T-helper 1 cell treated with Interleukin-12 subunit alpha and Interleukin-12 subunit beta and Interleukin-4 antibody, amounts not matched to agents 30 μg/mL and 1 μg/mL, for 36 hours (primary cell): ENCODE measurements around the gene CD52.
"Not testable (repeated sequence)": the region's sequence is repeated elsewhere in the genome, so short reads cannot be mapped to it uniquely, and the experiment has no call there.

ENCODE experiments used
- H3K27ac Mint-ChIP-seq: one replicate; pipeline ENCODE4 v1.8.0; 2021; ENCODE audit warnings: mild to moderate bottlenecking, mixed read lengths
- H3K27me3 Mint-ChIP-seq: one replicate; pipeline ENCODE4 v1.8.0; 2021; ENCODE audit warnings: low read depth, mixed read lengths
- H3K36me3 Mint-ChIP-seq: one replicate; pipeline ENCODE4 v1.8.0; 2021; ENCODE audit warnings: low read depth, mixed read lengths
- H3K4me1 Mint-ChIP-seq: one replicate; pipeline ENCODE4 v1.8.0; 2021; ENCODE audit warnings: low read depth, mixed read lengths
- H3K4me3 Mint-ChIP-seq: one replicate; pipeline ENCODE4 v1.8.0; 2021; ENCODE audit warnings: mild to moderate bottlenecking, moderate library complexity, mixed read lengths
- H3K9me3 Mint-ChIP-seq: one replicate; pipeline ENCODE4 v1.8.0; 2021; ENCODE audit warnings: mixed read lengths

CD52 gene

DNA sequence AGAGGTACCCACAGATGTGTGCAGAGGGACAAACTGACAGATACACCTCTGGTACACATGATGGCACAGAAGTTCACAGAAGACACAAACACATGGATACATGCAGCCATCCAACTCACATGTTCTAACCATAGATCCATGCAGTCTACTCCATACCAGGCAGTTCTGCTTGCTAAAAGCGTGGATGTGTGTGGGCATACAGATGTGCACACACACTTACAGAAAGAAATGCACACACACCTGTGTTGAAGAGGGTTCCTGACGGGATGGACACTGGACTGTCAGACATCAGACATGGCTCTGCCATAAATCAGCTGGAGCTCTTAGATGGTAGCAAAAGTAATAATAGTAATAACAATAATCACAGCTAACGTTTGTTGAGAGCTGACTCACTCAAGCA, 6.8 kb downstream of the CD52 start:
- Mint-ChIP-seq H3K27ac (no peak overlapping the region), H3K36me3 (peaks cover 34% of the 10 kb centered on the region), H3K9me3 (no peaks in the 10 kb centered on the region), H3K4me3 (no peak overlapping the region), H3K27me3 (no peaks in the 10 kb centered on the region), H3K4me1 (peaks cover 19% of the 10 kb centered on the region)

DNA sequence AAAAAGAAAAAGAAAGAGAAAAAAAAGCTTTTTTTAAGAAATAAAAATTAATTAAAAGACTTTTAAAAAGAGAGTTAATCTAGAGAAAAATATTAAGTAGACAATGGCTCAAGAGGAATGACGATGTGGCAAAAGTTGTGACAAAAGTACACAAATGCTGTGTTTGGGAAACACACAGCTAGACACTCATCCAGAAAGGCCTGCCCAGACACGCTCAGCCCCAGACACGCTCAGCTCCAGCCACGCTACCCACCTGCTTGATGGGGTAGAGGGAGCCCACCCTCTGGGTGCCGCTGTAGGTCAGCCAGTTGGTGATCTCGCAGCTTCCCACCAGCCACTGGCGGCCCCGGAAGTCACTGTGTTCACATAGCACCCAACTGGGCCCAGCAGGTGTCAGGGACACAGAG, 10.2 kb downstream of the CD52 start:
- peaks cover 9% of the 10 kb centered on the region for H3K27me3 Mint-ChIP-seq
- H3K4me1 Mint-ChIP-seq: peaks cover 3% of the 10 kb centered on the region
- peaks cover 12% of the 10 kb centered on the region for H3K36me3 Mint-ChIP-seq
- H3K9me3 Mint-ChIP-seq: no peaks in the 10 kb centered on the region
- H3K4me3 Mint-ChIP-seq: no peak overlapping the region
- no peak overlapping the region for H3K27ac Mint-ChIP-seq

GRCh38 chr1:26328597-26328996, 10.8 kb downstream of the CD52 start:
- Mint-ChIP-seq H3K36me3 (peaks cover 6% of the 10 kb centered on the region), H3K9me3 (no peaks in the 10 kb centered on the region), H3K4me3 (no peak overlapping the region), H3K27ac (no peak overlapping the region), H3K27me3 (peaks cover 9% of the 10 kb centered on the region), H3K4me1 (no peaks in the 10 kb centered on the region)

- H3K4me1 Mint-ChIP-seq, H3K4me3 Mint-ChIP-seq, H3K36me3 Mint-ChIP-seq, H3K27ac Mint-ChIP-seq, H3K9me3 Mint-ChIP-seq: not testable (repeated sequence)
- peaks cover 13% of the 10 kb centered on the region for H3K27me3 Mint-ChIP-seq
These were observed 11.6 kb downstream of the CD52 start for GRCh38 chr1:26329380-26329779.

- Mint-ChIP-seq H3K27ac (no peak overlapping the region), H3K4me3 (no peak overlapping the region), H3K4me1 (no peaks in the 10 kb centered on the region), H3K27me3 (peaks cover 17% of the 10 kb centered on the region), H3K9me3 (no peaks in the 10 kb centered on the region), H3K36me3 (peaks cover 3% of the 10 kb centered on the region)
These were observed 12.5 kb downstream of the CD52 start for GRCh38 chr1:26330276-26330675.

DNA sequence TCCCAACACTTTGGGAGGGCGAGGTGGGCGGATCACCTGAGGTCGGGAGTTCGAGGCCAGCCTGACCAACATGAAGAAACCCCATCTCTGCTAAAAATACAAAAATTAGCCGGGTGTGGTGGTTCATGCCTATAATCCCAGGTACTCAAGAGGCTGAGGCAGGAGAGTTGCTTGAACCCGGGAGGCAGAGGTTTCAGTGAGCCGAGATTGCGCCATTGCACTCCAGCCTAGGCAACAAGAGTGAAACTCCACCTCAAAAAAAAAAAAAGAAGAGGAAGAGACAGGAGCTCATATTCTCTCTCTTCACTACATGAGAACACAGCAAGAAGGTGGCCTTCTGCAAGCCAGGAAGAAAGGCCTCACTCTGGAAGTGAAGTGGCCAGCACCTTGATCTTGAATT, 15.6 kb downstream of the CD52 start:
- not testable (repeated sequence) for H3K27ac Mint-ChIP-seq, H3K36me3 Mint-ChIP-seq, H3K9me3 Mint-ChIP-seq, H3K4me3 Mint-ChIP-seq, H3K4me1 Mint-ChIP-seq
- H3K27me3 Mint-ChIP-seq: peaks cover 24% of the 10 kb centered on the region

- Mint-ChIP-seq H3K4me1 (peaks cover 7% of the 10 kb centered on the region), H3K9me3 (no peaks in the 10 kb centered on the region), H3K27ac (no peak overlapping the region), H3K4me3 (peak overlapping the region; percentile 87), H3K36me3 (no peaks in the 10 kb centered on the region), H3K27me3 (peaks cover 29% of the 10 kb centered on the region)
These were observed 18.2 kb downstream of the CD52 start for GRCh38 chr1:26335774-26336476.

GRCh38 chr1:26336477-26337205, 18.9 kb downstream of the CD52 start:
- peaks cover 7% of the 10 kb centered on the region for H3K4me1 Mint-ChIP-seq
- no peaks in the 10 kb centered on the region for H3K9me3 Mint-ChIP-seq
- no peak overlapping the region for H3K27ac Mint-ChIP-seq
- H3K4me3 Mint-ChIP-seq: peak overlapping the region; percentile 87
- H3K27me3 Mint-ChIP-seq: peaks cover 22% of the 10 kb centered on the region
- no peaks in the 10 kb centered on the region for H3K36me3 Mint-ChIP-seq

- H3K4me1 Mint-ChIP-seq: peaks cover 7% of the 10 kb centered on the region
- H3K36me3 Mint-ChIP-seq: no peaks in the 10 kb centered on the region
- no peaks in the 10 kb centered on the region for H3K9me3 Mint-ChIP-seq
- H3K4me3 Mint-ChIP-seq: peak overlapping the region; percentile 28
- peaks cover 26% of the 10 kb centered on the region for H3K27me3 Mint-ChIP-seq
- H3K27ac Mint-ChIP-seq: no peak overlapping the region
These were observed 19.4 kb downstream of the CD52 start for GRCh38 chr1:26337206-26337535.

GRCh38 chr1:26337625-26338024, 19.9 kb downstream of the CD52 start:
- Mint-ChIP-seq H3K36me3 (no peaks in the 10 kb centered on the region), H3K9me3 (no peaks in the 10 kb centered on the region), H3K4me3 (peak overlapping the region; percentile 44), H3K4me1 (peaks cover 7% of the 10 kb centered on the region), H3K27ac (no peak overlapping the region), H3K27me3 (peaks cover 28% of the 10 kb centered on the region)

DNA sequence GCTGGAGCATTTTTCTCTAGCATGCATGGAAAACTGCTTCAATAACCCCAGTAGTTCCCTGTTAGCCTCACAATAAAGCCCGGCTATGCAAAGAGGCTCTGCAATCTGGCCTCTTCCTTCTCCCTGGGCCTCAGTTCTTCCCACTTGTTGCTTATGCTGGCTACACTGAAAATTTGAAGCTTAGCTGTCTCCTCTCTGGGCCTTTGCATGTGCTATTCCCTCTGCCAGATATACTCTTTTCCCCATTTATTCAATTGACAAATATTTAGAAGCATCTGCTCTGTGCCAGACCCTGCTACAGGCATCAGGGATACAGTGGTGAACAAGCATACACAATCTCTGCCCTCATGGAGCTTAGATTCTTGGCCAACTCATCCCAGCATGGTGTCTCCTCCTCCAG, 20.9 kb downstream of the CD52 start:
- Mint-ChIP-seq H3K9me3 (no peaks in the 10 kb centered on the region), H3K27me3 (peaks cover 28% of the 10 kb centered on the region), H3K36me3 (no peaks in the 10 kb centered on the region), H3K27ac (no peak overlapping the region), H3K4me1 (peaks cover 7% of the 10 kb centered on the region), H3K4me3 (no peak overlapping the region)

DNA sequence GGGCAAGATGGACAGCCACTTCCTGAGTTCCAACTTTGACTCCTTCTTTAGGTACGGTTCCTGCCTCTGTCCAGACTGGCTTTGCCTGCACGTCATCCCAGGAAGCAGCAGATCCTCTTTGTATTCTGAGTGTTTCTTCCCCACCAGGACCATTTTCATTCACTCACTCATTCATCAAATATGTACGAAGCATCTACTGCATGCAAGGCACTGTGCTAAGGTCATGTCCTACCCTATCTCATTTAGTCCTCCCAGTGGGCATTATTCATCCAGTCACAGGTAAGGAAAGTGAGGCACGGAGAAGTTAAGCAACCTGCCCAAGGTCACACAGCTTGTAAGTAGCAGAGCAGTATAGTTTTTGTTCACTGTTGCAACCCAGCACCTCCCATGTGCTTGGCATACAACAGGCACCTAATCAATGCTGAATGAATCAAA, 22.3 kb downstream of the CD52 start:
- no peak overlapping the region for H3K4me3 Mint-ChIP-seq
- H3K27ac Mint-ChIP-seq: no peak overlapping the region
- H3K4me1 Mint-ChIP-seq: peaks cover 7% of the 10 kb centered on the region
- H3K27me3 Mint-ChIP-seq: peaks cover 19% of the 10 kb centered on the region
- H3K36me3 Mint-ChIP-seq: no peaks in the 10 kb centered on the region
- no peaks in the 10 kb centered on the region for H3K9me3 Mint-ChIP-seq

DNA sequence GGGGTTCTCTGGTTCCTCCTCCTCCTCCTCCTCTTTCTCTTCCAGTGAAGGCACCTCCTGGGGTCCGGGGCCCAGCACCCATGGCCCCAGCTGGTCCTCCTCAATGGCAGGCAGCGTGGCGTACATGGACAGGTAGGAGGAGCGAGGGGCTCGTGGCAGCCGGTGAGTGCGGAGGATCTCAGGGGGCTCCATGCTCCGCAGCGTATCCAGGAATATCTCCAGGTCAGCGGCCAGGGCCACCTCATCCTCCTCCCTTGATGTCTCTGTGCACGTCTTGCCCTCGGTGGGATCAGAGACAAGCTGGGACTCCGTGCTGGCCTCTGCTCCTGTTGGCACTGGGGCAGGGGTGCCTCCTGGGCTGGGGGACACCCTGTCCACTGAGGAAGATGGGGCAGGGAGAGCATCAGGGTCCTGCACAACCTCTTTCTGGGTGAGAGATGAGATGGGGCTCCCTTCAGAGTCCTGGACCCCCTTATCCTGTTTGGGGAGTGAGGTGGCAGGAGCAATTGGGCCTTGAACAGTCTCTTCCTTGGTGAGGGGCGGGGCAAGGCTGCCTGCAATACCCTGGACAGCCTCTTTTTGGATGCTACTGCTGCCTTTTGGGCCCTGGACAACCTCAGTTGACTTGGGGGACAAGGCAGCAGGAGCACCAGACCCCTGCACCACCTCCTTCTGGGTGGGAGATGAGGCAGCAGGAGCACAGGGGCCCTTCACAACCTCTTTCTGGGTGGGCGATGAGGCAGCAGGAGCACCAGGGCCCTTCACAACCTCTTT, 26.6 kb downstream of the CD52 start:
- Mint-ChIP-seq H3K4me1 (no peaks in the 10 kb centered on the region), H3K36me3 (no peaks in the 10 kb centered on the region), H3K27ac (no peak overlapping the region), H3K4me3 (no peak overlapping the region), H3K27me3 (peaks cover 12% of the 10 kb centered on the region), H3K9me3 (no peaks in the 10 kb centered on the region)

- Mint-ChIP-seq H3K27ac (no peak overlapping the region), H3K4me1 (no peaks in the 10 kb centered on the region), H3K27me3 (peaks cover 8% of the 10 kb centered on the region)
These were observed 28.0 kb downstream of the CD52 start for GRCh38 chr1:26345718-26346117.

More at GRCh38 chr1:26345718-26346117, 28.0 kb downstream of the CD52 start:
- H3K36me3 Mint-ChIP-seq: no peaks in the 10 kb centered on the region
- H3K9me3 Mint-ChIP-seq: no peaks in the 10 kb centered on the region
- H3K4me3 Mint-ChIP-seq: no peak overlapping the region
